ENCODE results near the gene BRF1.

GRCh38 chr14:105200074-105200473 lies 100.7 kb downstream of the BRF1 start:
- no peak for TF ChIP-seq CTCF (IDR thresholded peaks at IDR 0.05; ENCODE audit: poor library complexity)
- TF ChIP-seq EZH2 (IDR thresholded peaks at IDR 0.05; ENCODE audit: borderline replicate concordance) = no peak

Measured in hepatocyte (in vitro differentiated cells).